CD4-positive, alpha-beta T cell (primary cell): ENCODE data around the gene TOX3. TPM values are rescaled to one million over a fixed set of nuclear protein-coding genes. Genes with fewer than 3 reads are reported as not detected.

Experiments
- ATAC-seq: fragments of 200-7000 bp; cut with Tn5 transposase; one replicate; pipeline ENCODE4 v1.10.0; 2022; ENCODE audit warnings: mild to moderate bottlenecking; ENCODE audit not compliant: poor library complexity
- CTCF ChIA-PET: fragments of 350-600 bp; sonication (Branson Sonifier 250); formaldehyde crosslinking; loops from one replicate; lab custom pipeline; 2021; ENCODE audit warnings: antibody characterized with exemption, inconsistent platforms; lab: Charles Lee
- POLR2A ChIA-PET: fragments of 350-600 bp; sonication (Branson Sonifier 250); formaldehyde crosslinking; loops from one replicate; lab custom pipeline; 2021; ENCODE audit warnings: antibody characterized with exemption, inconsistent platforms; lab: Charles Lee
- DNase-seq, 14 experiments: peaks; one replicate each; pipeline ENCODE4 v3.0.0-alpha.2; 2013 to 2020; ENCODE audit warnings: mixed read lengths in 2 of 14
- H3K27ac ChIP-seq, 2 donors: one replicate each; pipeline versions ENCODE4 v1.5.1 to v1.7.0; 2013; ENCODE audit warnings: low read length in 2 of 2, low read depth in 1 of 2, mild to moderate bottlenecking in 1 of 2
- H3K27me3 ChIP-seq, 2 experiments: 1 replicate in 1 of 2; 2 replicates in 1 of 2; pipeline versions ENCODE4 v1.6.1 to v1.7.0; 2013; ENCODE audit warnings: low read length in 2 of 2, control low read depth in 1 of 2, mild to moderate bottlenecking in 1 of 2, moderate library complexity in 1 of 2; ENCODE audit not compliant: insufficient read depth in 2 of 2, control insufficient read depth in 1 of 2
- H3K36me3 ChIP-seq: one replicate; pipeline ENCODE4 v1.6.1; 2013; ENCODE audit warnings: low read length, control low read depth; ENCODE audit not compliant: insufficient read depth
- H3K4me1 ChIP-seq: one replicate; pipeline ENCODE4 v1.6.1; 2013; ENCODE audit warnings: low read length, control low read depth; ENCODE audit not compliant: insufficient read depth
- H3K4me3 ChIP-seq: one replicate; pipeline ENCODE4 v1.5.1; 2013; ENCODE audit warnings: mild to moderate bottlenecking, low read length, moderate library complexity
- H3K9me3 ChIP-seq, 2 experiments: 1 replicate in 1 of 2; 2 replicates in 1 of 2; pipeline versions ENCODE4 v1.6.1 to v1.7.0; 2013; ENCODE audit warnings: low read length in 2 of 2, mild to moderate bottlenecking in 2 of 2, control low read depth in 1 of 2, moderate library complexity in 1 of 2; ENCODE audit not compliant: control insufficient read depth in 1 of 2, insufficient read depth in 1 of 2
- H3K27ac Mint-ChIP-seq: one replicate; pipeline ENCODE4 v1.8.0; 2020; ENCODE audit warnings: mixed read lengths
- H3K27me3 Mint-ChIP-seq: one replicate; pipeline ENCODE4 v1.8.0; 2021; ENCODE audit warnings: mixed read lengths
- H3K36me3 Mint-ChIP-seq: one replicate; pipeline ENCODE4 v1.8.0; 2021; ENCODE audit warnings: low read depth, mixed read lengths
- H3K4me1 Mint-ChIP-seq: one replicate; pipeline ENCODE4 v1.8.0; 2021; ENCODE audit warnings: low read depth, mixed read lengths
- H3K4me3 Mint-ChIP-seq: one replicate; pipeline ENCODE4 v1.8.0; 2020; ENCODE audit warnings: mild to moderate bottlenecking, mixed read lengths
- H3K9me3 Mint-ChIP-seq: one replicate; pipeline ENCODE4 v1.8.0; 2020; ENCODE audit warnings: mixed read lengths
- intact Hi-C, 2 experiments: fragments of 100-400 bp; cut with DNase I in 1 of 2; cut with micrococcal nuclease in 1 of 2; formaldehyde crosslinking; loops; one replicate each; pipeline versions ENCODE4 v1.15.1 to v1.9.0; 2023 to 2025; cut with DNase I, micrococcal nuclease
- total RNA-seq, 174 experiments: library from RNA in 2 of 174; stranded (reverse) in 2 of 174; gene quantifications; one replicate each; pipeline ENCODE4 v1.2.3 and lab custom pipeline; 2021 to 2026
- TF ChIP-seq, protein P1 (sequence below): fragments of 200-600 bp; IDR thresholded peaks from one replicate; pipeline ENCODE4 v1.8.0; 2022; ENCODE audit warnings: antibody characterized with exemption, mild to moderate bottlenecking

The TOX3 gene
- total RNA-seq, 2 experiments from 2014 or later = not detected

- POLR2A ChIA-PET = no interaction called here
- Histone ChIP-seq H3K9me3 (peaks cover 0 to 4% of the 10 kb centered on the region in 2 experiments), H3K27me3 (no peaks in the 10 kb centered on the region), H3K4me1 (no peaks in the 10 kb centered on the region), H3K4me3 (no peak overlapping the region), H3K27ac (no peak overlapping the region), H3K36me3 (no peaks in the 10 kb centered on the region)
- Mint-ChIP-seq H3K9me3 (peaks cover 2% of the 10 kb centered on the region), H3K27me3 (no peaks in the 10 kb centered on the region), H3K36me3 (no peaks in the 10 kb centered on the region), H3K4me3 (no peak overlapping the region), H3K4me1 (no peaks in the 10 kb centered on the region), H3K27ac (no peak overlapping the region)
- CTCF ChIA-PET = no interaction called here
- DNase-seq (no peak), ATAC-seq (no peak)
- TF ChIP-seq, protein P1, sequence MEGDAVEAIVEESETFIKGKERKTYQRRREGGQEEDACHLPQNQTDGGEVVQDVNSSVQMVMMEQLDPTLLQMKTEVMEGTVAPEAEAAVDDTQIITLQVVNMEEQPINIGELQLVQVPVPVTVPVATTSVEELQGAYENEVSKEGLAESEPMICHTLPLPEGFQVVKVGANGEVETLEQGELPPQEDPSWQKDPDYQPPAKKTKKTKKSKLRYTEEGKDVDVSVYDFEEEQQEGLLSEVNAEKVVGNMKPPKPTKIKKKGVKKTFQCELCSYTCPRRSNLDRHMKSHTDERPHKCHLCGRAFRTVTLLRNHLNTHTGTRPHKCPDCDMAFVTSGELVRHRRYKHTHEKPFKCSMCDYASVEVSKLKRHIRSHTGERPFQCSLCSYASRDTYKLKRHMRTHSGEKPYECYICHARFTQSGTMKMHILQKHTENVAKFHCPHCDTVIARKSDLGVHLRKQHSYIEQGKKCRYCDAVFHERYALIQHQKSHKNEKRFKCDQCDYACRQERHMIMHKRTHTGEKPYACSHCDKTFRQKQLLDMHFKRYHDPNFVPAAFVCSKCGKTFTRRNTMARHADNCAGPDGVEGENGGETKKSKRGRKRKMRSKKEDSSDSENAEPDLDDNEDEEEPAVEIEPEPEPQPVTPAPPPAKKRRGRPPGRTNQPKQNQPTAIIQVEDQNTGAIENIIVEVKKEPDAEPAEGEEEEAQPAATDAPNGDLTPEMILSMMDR = no peak
- intact Hi-C loops = no loop called here
These were observed 90.6 kb downstream of the TOX3 start for GRCh38 chr16:52456368-52456767.

GRCh38 chr16:52455549-52456277 lies 91.2 kb downstream of the TOX3 start:
- DNase-seq = no peak
- intact Hi-C loops = no loop called here
- H3K36me3 Mint-ChIP-seq = no peaks in the 10 kb centered on the region
- TF ChIP-seq, protein P1 = no peak
- ATAC-seq = no peak
- H3K36me3 ChIP-seq = no peaks in the 10 kb centered on the region
- no peak overlapping the region for H3K27ac Mint-ChIP-seq
- no peaks in the 10 kb centered on the region for H3K4me1 Mint-ChIP-seq
- no peak overlapping the region for H3K4me3 ChIP-seq
- no peaks in the 10 kb centered on the region for H3K27me3 Mint-ChIP-seq
- H3K9me3 Mint-ChIP-seq = peaks cover 2% of the 10 kb centered on the region
- ChIA-PET CTCF (no interaction called here), POLR2A (no interaction called here)
- peaks cover 0 to 4% of the 10 kb centered on the region in 2 experiments for H3K9me3 ChIP-seq
- H3K27ac ChIP-seq = no peak overlapping the region
- no peak overlapping the region for H3K4me3 Mint-ChIP-seq
- H3K4me1 ChIP-seq = no peaks in the 10 kb centered on the region
- no peaks in the 10 kb centered on the region for H3K27me3 ChIP-seq

- ChIA-PET POLR2A (no interaction called here), CTCF (no interaction called here)
- H3K4me3 Mint-ChIP-seq = no peak overlapping the region
- H3K9me3 ChIP-seq = peaks cover 0 to 7% of the 10 kb centered on the region in 2 experiments
- H3K4me1 Mint-ChIP-seq = no peaks in the 10 kb centered on the region
- H3K36me3 ChIP-seq = no peaks in the 10 kb centered on the region
- no peak overlapping the region for H3K27ac Mint-ChIP-seq
- H3K27me3 ChIP-seq = no peaks in the 10 kb centered on the region
- H3K27ac ChIP-seq = no peak overlapping the region
- no peaks in the 10 kb centered on the region for H3K4me1 ChIP-seq
- H3K27me3 Mint-ChIP-seq = no peaks in the 10 kb centered on the region
- H3K36me3 Mint-ChIP-seq = no peaks in the 10 kb centered on the region
- ATAC-seq (no peak), DNase-seq (no peak)
- no peak overlapping the region for H3K4me3 ChIP-seq
- H3K9me3 Mint-ChIP-seq = peaks cover 4% of the 10 kb centered on the region
- intact Hi-C loops = no loop called here
- TF ChIP-seq, protein P1 = no peak
These were observed 93.3 kb downstream of the TOX3 start for GRCh38 chr16:52453644-52454043.
